Esophagus squamous epithelium (tissue), 5 donors: ENCODE measurements around the gene TPGS1. TPM values are rescaled to one million over a fixed set of nuclear protein-coding genes. Genes with fewer than 3 reads are reported as not detected.

Source experiments
- DNase-seq: peaks from one replicate; lab custom pipeline; 2025; lab: John Stamatoyannopoulos, UW
- H3K27ac ChIP-seq, 4 donors: fragments of 200-600 bp; sonication (generic); one replicate each; pipeline ENCODE4 v1.5.1; 2016 to 2019; ENCODE audit warnings: mild to moderate bottlenecking in 1 of 4
- H3K27me3 ChIP-seq, 4 donors: fragments of 200-600 bp; sonication (generic); 1 replicate in 3 of 4; 2 replicates in 1 of 4; pipeline versions ENCODE4 v1.5.1 to v1.6.0; 2017 to 2021; ENCODE audit warnings: antibody characterized with exemption in 1 of 4
- H3K36me3 ChIP-seq, 3 donors: fragments of 200-600 bp; sonication (generic); one replicate each; pipeline ENCODE4 v1.5.1; 2016 to 2019
- H3K4me1 ChIP-seq, 3 donors: fragments of 200-600 bp; sonication (generic); one replicate each; pipeline ENCODE4 v1.5.1; 2017 to 2019
- H3K4me3 ChIP-seq, 4 donors: fragments of 200-600 bp; sonication (generic); 1 replicate in 3 of 4; 2 replicates in 1 of 4; pipeline ENCODE4 v1.5.1; 2016 to 2019; ENCODE audit warnings: mild to moderate bottlenecking in 2 of 4, moderate library complexity in 1 of 4
- H3K9me3 ChIP-seq, 3 donors: fragments of 200-600 bp; sonication (generic); one replicate each; pipeline ENCODE4 v1.5.1; 2016 to 2019
- POLR2A ChIP-seq, 4 donors: fragments of 450-650 bp; IDR thresholded peaks; one replicate each; pipeline ENCODE4 v1.6.1; 2017; ENCODE audit warnings: antibody characterized with exemption in 4 of 4, mild to moderate bottlenecking in 4 of 4, moderate library complexity in 3 of 4
- WGBS, 2 donors: methylation state at CpG; one replicate each; pipeline ENCODE4 v1.1.5; 2018; 5-methylcytosine and 5-hydroxymethylcytosine counted together
- intact Hi-C: fragments of 100-400 bp; cut with DNase I; formaldehyde crosslinking; loops from one replicate; pipeline ENCODE4 v1.15.0; 2022
- total RNA-seq, 4 donors: library from RNA; depleted of rRNA; stranded (reverse); fragments of >200 nt; gene quantifications; one replicate each; pipeline ENCODE4 v1.1.0, GENCODE V29; 2016
- TF ChIP-seq, protein P1 (sequence below), 6 experiments: fragments of 450-650 bp in 4 of 6; fragments of 200-600 bp in 2 of 6; sonication (generic) in 2 of 6; IDR thresholded peaks; one replicate each; pipeline ENCODE4 v1.5.1; 2016 to 2019; ENCODE audit warnings: antibody characterized with exemption in 6 of 6, mild to moderate bottlenecking in 4 of 6, moderate library complexity in 4 of 6
- donor health status: DM: yes; HTN: yes; CAD: no.

The TPGS1 gene
- total RNA-seq, 4 donors from 2014 or later, result 29.3 to 46.7 (median 35.6) TPM

GRCh38 chr19:567296-567900 is 60.1 kb downstream of the TPGS1 start:
- no peak overlapping the region for H3K4me3 ChIP-seq
- no peak for TF ChIP-seq POLR2A (IDR thresholded peaks at IDR 0.05)
- TF ChIP-seq, protein P1, sequence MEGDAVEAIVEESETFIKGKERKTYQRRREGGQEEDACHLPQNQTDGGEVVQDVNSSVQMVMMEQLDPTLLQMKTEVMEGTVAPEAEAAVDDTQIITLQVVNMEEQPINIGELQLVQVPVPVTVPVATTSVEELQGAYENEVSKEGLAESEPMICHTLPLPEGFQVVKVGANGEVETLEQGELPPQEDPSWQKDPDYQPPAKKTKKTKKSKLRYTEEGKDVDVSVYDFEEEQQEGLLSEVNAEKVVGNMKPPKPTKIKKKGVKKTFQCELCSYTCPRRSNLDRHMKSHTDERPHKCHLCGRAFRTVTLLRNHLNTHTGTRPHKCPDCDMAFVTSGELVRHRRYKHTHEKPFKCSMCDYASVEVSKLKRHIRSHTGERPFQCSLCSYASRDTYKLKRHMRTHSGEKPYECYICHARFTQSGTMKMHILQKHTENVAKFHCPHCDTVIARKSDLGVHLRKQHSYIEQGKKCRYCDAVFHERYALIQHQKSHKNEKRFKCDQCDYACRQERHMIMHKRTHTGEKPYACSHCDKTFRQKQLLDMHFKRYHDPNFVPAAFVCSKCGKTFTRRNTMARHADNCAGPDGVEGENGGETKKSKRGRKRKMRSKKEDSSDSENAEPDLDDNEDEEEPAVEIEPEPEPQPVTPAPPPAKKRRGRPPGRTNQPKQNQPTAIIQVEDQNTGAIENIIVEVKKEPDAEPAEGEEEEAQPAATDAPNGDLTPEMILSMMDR (IDR thresholded peaks at IDR 0.05), result no peak
- no peaks in the 10 kb centered on the region for H3K27me3 ChIP-seq
- no peak overlapping the region for H3K27ac ChIP-seq
- H3K36me3 ChIP-seq, result no peaks in the 10 kb centered on the region
- WGBS, 2 donors, result 87 to 90% methylated on average over 9 to 20 of the region's 22 CpGs
- peaks cover 0 to 13% (median 8%) of the 10 kb centered on the region in 3 donors for H3K4me1 ChIP-seq
- H3K9me3 ChIP-seq, result no peaks in the 10 kb centered on the region
- DNase-seq, result no peak
- intact Hi-C loops, result no loop called here

Other genes starting within 250 kb of the TPGS1 start
- 10 to 100 TPM; 12.1 to 82.5 (median 36.8) TPM for gene PLPP2, start 216.1 kb upstream of the TPGS1 start, total RNA-seq
- 10 to 100 TPM; 11.7 to 31.5 (median 14.9) TPM for gene MIER2, start 162.7 kb upstream of the TPGS1 start, total RNA-seq
- 1 to 10 TPM in 1 of 4 donors, under 1 TPM in 3; 0.15 to 1.1 (median 0.45) TPM for gene C2CD4C, start 98.3 kb upstream of the TPGS1 start, total RNA-seq
- 10 to 100 TPM in 1 of 4 donors, 1 to 10 TPM in 3; 1.1 to 10.2 (median 4.7) TPM for gene SHC2, start 46.5 kb upstream of the TPGS1 start, total RNA-seq
- under 1 TPM in 2 of 4 donors, not detected in 2; 0.19 to 0.40 TPM for gene MADCAM1, start 11.0 kb upstream of the TPGS1 start, total RNA-seq
- gene CDC34, start 24.3 kb downstream of the TPGS1 start, total RNA-seq, result 10 to 100 TPM; 33.5 to 53.5 (median 34.5) TPM
- under 1 TPM in 3 of 4 donors, not detected in 1; 0.48 to 0.95 (median 0.57) TPM for gene GZMM, start 36.6 kb downstream of the TPGS1 start, total RNA-seq
- gene BSG, start 65.1 kb downstream of the TPGS1 start, total RNA-seq, result 100 to 1,000 TPM; 182 to 408 (median 289) TPM
- under 1 TPM in 3 of 4 donors, not detected in 1; 0.15 to 0.57 (median 0.29) TPM for gene HCN2, start 82.4 kb downstream of the TPGS1 start, total RNA-seq
- gene POLRMT, start 126.0 kb downstream of the TPGS1 start, total RNA-seq, result 10 to 100 TPM; 23.5 to 32.3 (median 25.0) TPM
- 1 to 10 TPM in 1 of 4 donors, under 1 TPM in 1, not detected in 2; 0.38 to 1.6 TPM for gene FGF22, start 132.4 kb downstream of the TPGS1 start, total RNA-seq
- gene RNF126, start 155.7 kb downstream of the TPGS1 start, total RNA-seq, result 100 to 1,000 TPM in 2 of 4 donors, 10 to 100 TPM in 2; 82.1 to 118 (median 98.4) TPM
- 10 to 100 TPM in 3 of 4 donors, 1 to 10 TPM in 1; 4.4 to 43.3 (median 17.7) TPM for gene FSTL3, start 168.9 kb downstream of the TPGS1 start, total RNA-seq
- not detected for gene PRSS57, start 188.0 kb downstream of the TPGS1 start, total RNA-seq
- gene PALM, start 201.4 kb downstream of the TPGS1 start, total RNA-seq, result 10 to 100 TPM in 1 of 4 donors, 1 to 10 TPM in 3; 2.6 to 19.3 (median 6.5) TPM
- gene MISP, start 243.6 kb downstream of the TPGS1 start, total RNA-seq, result 1 to 10 TPM in 2 of 4 donors, under 1 TPM in 1, not detected in 1; 0.11 to 1.3 (median 1.0) TPM